GM23248 (cell line): ENCODE measurements around the gene RHBDL3. TPM values are rescaled to one million over a fixed set of nuclear protein-coding genes. Genes with fewer than 3 reads are reported as not detected.

Source experiments
- DNase-seq: peaks from one replicate; pipeline ENCODE4 v3.0.0-alpha.2; 2015
- H2AFZ ChIP-seq: fragments of 200-600 bp; sonication (generic); 2 replicates; pipeline ENCODE4 v1.6.1; 2016; ENCODE audit warnings: antibody characterized with exemption
- H3F3A ChIP-seq: fragments of 200-600 bp; sonication (generic); 2 replicates; pipeline ENCODE4 v1.6.1; 2016; ENCODE audit warnings: mild to moderate bottlenecking, antibody characterized with exemption, mixed run types; ENCODE audit not compliant: insufficient read depth
- H3K27ac ChIP-seq: fragments of 200-600 bp; sonication (generic); 2 replicates; pipeline ENCODE4 v1.5.1; 2016; ENCODE audit warnings: mild to moderate bottlenecking
- H3K27me3 ChIP-seq: fragments of 200-600 bp; sonication (generic); replicated peaks from 2 replicates; pipeline ENCODE4 v1.6.1; 2016; ENCODE audit warnings: mild to moderate bottlenecking; ENCODE audit not compliant: insufficient read depth
- H3K36me3 ChIP-seq: fragments of 200-600 bp; sonication (generic); 2 replicates; pipeline ENCODE4 v1.6.1; 2016; ENCODE audit warnings: low read depth, mild to moderate bottlenecking
- H3K4me1 ChIP-seq: fragments of 200-600 bp; sonication (generic); 2 replicates; pipeline ENCODE4 v1.6.1; 2016; ENCODE audit warnings: mild to moderate bottlenecking; ENCODE audit not compliant: insufficient read depth
- H3K4me2 ChIP-seq: fragments of 200-600 bp; sonication (generic); one replicate; pipeline ENCODE4 v1.6.1; 2016; ENCODE audit warnings: mild to moderate bottlenecking; ENCODE audit not compliant: unreplicated experiment
- H3K4me3 ChIP-seq: fragments of 200-600 bp; sonication (generic); 2 replicates; pipeline ENCODE4 v1.5.1; 2016; ENCODE audit warnings: mild to moderate bottlenecking
- H3K79me2 ChIP-seq: fragments of 200-600 bp; sonication (generic); 2 replicates; pipeline ENCODE4 v1.6.1; 2016; ENCODE audit warnings: mild to moderate bottlenecking; ENCODE audit not compliant: insufficient read depth
- H3K9ac ChIP-seq: fragments of 200-600 bp; sonication (generic); 2 replicates; pipeline ENCODE4 v1.6.1; 2016; ENCODE audit warnings: mild to moderate bottlenecking
- H3K9me2 ChIP-seq: fragments of 200-600 bp; sonication (generic); 2 replicates; pipeline ENCODE4 v1.6.1; 2016; ENCODE audit warnings: mixed run types, mild to moderate bottlenecking, moderate library complexity; ENCODE audit not compliant: insufficient read depth
- H3K9me3 ChIP-seq: fragments of 200-600 bp; sonication (generic); one replicate; pipeline ENCODE4 v1.6.1; 2017; ENCODE audit warnings: low read depth
- H4K20me1 ChIP-seq: fragments of 200-600 bp; sonication (generic); 2 replicates; pipeline ENCODE4 v1.6.0; 2016; ENCODE audit not compliant: insufficient read depth
- EZH2 ChIP-seq: fragments of 200-600 bp; sonication (generic); IDR thresholded peaks from 2 replicates; pipeline ENCODE4 v1.6.1; 2018; ENCODE audit warnings: antibody characterized with exemption, mild to moderate bottlenecking; ENCODE audit not compliant: insufficient read depth, poor library complexity, severe bottlenecking
- EZH2phosphoT487 ChIP-seq: fragments of 200-600 bp; sonication (generic); IDR thresholded peaks from 2 replicates; pipeline ENCODE4 v1.6.1; 2018; ENCODE audit warnings: antibody characterized with exemption, moderate library complexity, mild to moderate bottlenecking, low read depth; ENCODE audit not compliant: insufficient read depth
- WGBS, 2 experiments: methylation state at CpG; one replicate each; pipeline ENCODE4 v1.1.6; 2015 to 2017; ENCODE audit warnings: low lambda C conversion rate in 2 of 2, low coverage in 1 of 2; ENCODE audit errors: missing lambda C conversion rate in 2 of 2; 5-methylcytosine and 5-hydroxymethylcytosine counted together
- in situ Hi-C: fragments of 300-500 bp; cut with MboI; formaldehyde crosslinking; loops from 2 replicates; pipeline ENCODE4 v1.15.0; 2020
- polyA plus RNA-seq: library from polyadenylated mRNA; unstranded; fragments of >200 nt; fragmentation: Nextera tagmentation; extraction: Ambion mirVana; gene quantifications from 2 replicates; pipeline ENCODE4 v1.2.1, GENCODE V29; 2016
- total RNA-seq: library from RNA; depleted of rRNA; stranded (reverse); fragments of >200 nt; shearing (Covaris generic); gene quantifications from 2 replicates; pipeline ENCODE4 v1.2.3, GENCODE V29; 2014

The RHBDL3 gene
- total and polyA plus RNA-seq, 2 experiments from 2014 or later, result 0.09 to 0.11 TPM

- no peaks in the 10 kb centered on the region for H3K9me3 ChIP-seq
- H3F3A ChIP-seq, result no peaks in the 10 kb centered on the region
- WGBS, 2 experiments, result 95% methylated on average over 10 of the region's 10 CpGs
- no peak overlapping the region for H2AFZ ChIP-seq
- in situ Hi-C loops, result no loop called here
- no peak overlapping the region for H3K27ac ChIP-seq
- TF ChIP-seq EZH2phosphoT487, result no peak
- TF ChIP-seq EZH2, result no peak
- H3K4me3 ChIP-seq, result no peak overlapping the region
- H3K27me3 ChIP-seq, result no peaks in the 10 kb centered on the region
- H3K36me3 ChIP-seq, result no peaks in the 10 kb centered on the region
- no peaks in the 10 kb centered on the region for H4K20me1 ChIP-seq
- H3K9me2 ChIP-seq, result no peaks in the 10 kb centered on the region
- H3K79me2 ChIP-seq, result no peaks in the 10 kb centered on the region
- H3K4me2 ChIP-seq, result no peak overlapping the region
- no peak overlapping the region for H3K9ac ChIP-seq
- DNase-seq, result no peak
- H3K4me1 ChIP-seq, result no peaks in the 10 kb centered on the region
These were observed 57.4 kb downstream of the RHBDL3 start for GRCh38 chr17:32323046-32323445.

DNA sequence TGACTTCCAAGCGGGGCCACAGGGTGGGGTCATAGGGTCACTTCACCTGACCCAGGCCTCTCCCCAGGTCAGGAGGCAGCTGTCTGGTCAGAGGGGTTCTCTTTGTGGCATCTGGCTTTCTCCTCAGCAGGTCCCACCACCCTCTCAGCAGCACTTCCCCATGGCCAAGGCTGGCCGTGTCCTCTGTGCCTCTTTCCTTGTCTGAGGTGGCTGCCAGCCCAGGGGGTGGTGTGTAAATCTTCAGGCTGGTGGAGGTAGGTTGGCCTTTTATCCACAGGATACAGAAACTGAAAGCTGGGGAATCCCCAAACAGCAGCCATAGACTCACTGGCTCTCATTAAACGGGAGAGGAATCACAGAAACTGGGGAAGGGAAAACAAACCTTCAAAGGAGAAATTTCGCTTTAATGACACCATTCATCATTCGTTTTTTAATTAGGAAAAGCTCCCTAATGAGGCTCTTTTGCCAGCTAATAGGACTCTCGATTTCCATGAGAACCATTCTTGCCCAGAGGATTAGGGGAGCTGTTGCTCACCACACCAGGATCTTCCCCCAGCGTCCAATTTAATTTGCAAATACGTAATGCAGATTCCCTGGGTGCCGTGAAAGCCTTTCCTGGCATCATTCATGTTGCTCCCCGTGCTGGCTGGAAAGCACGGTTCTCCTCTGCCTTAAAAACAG lies 58.3 kb downstream of the RHBDL3 start:
- Histone ChIP-seq H3K9me2 (no peaks in the 10 kb centered on the region), H3K9me3 (no peaks in the 10 kb centered on the region), H4K20me1 (no peaks in the 10 kb centered on the region), H3K4me1 (no peaks in the 10 kb centered on the region), H2AFZ (peak overlapping the region; percentile 82), H3K4me3 (peak overlapping the region; percentile 53), H3K4me2 (peak overlapping the region; percentile 55), H3K27ac (no peak overlapping the region), H3K9ac (peak overlapping the region; percentile 33), H3F3A (no peaks in the 10 kb centered on the region), H3K36me3 (no peaks in the 10 kb centered on the region), H3K27me3 (no peaks in the 10 kb centered on the region), H3K79me2 (no peaks in the 10 kb centered on the region)
- no peak for TF ChIP-seq EZH2
- TF ChIP-seq EZH2phosphoT487, result no peak
- in situ Hi-C loops, result no loop called here
- DNase-seq, result peak; percentile 61
- 18% methylated on average over 11 of the region's 11 CpGs for whole genome bisulfite sequencing, 2 experiments

- WGBS, 2 experiments, result 95 to 96% methylated on average over 1 of the region's 1 CpG
These were observed 62.3 kb downstream of the RHBDL3 start for GRCh38 chr17:32327911-32328310.

GRCh38 chr17:32330147-32330546 lies 64.5 kb downstream of the RHBDL3 start:
- in situ Hi-C loops, result no loop called here
- H3K4me1 ChIP-seq, result peaks cover 9% of the 10 kb centered on the region; the same call in 1 of the 2 replicates
- no peak for TF ChIP-seq EZH2
- TF ChIP-seq EZH2phosphoT487, result no peak
- WGBS, 2 experiments, result 44 to 47% methylated on average over 3 of the region's 3 CpGs
- H3K79me2 ChIP-seq, result no peaks in the 10 kb centered on the region
- H2AFZ ChIP-seq, result no peak overlapping the region
- H3K9me2 ChIP-seq, result no peaks in the 10 kb centered on the region
- no peak overlapping the region for H3K4me3 ChIP-seq
- no peaks in the 10 kb centered on the region for H4K20me1 ChIP-seq
- no peaks in the 10 kb centered on the region for H3K9me3 ChIP-seq
- no peak overlapping the region for H3K27ac ChIP-seq
- H3F3A ChIP-seq, result peaks cover 13% of the 10 kb centered on the region; the same call in 1 of the 2 replicates
- H3K4me2 ChIP-seq, result no peak overlapping the region
- no peaks in the 10 kb centered on the region for H3K27me3 ChIP-seq
- peaks cover 5% of the 10 kb centered on the region; the same call in 1 of the 2 replicates for H3K36me3 ChIP-seq
- H3K9ac ChIP-seq, result no peak overlapping the region
- no peak for DNase-seq

More at GRCh38 chr17:32327911-32328310, 62.3 kb downstream of the RHBDL3 start:
- Histone ChIP-seq H2AFZ (no peak overlapping the region), H3K9me2 (no peaks in the 10 kb centered on the region), H3K27me3 (no peaks in the 10 kb centered on the region), H3K9me3 (no peaks in the 10 kb centered on the region), H3K4me2 (no peak overlapping the region), H3K27ac (no peak overlapping the region), H3K36me3 (no peaks in the 10 kb centered on the region; the same call in 1 of the 2 replicates), H3K4me1 (0 out of 2 replicates have a peak, but pooled peaks cover 5% of the 10 kb centered on the region), H3K79me2 (no peaks in the 10 kb centered on the region), H3K4me3 (no peak overlapping the region), H3K9ac (no peak overlapping the region), H3F3A (peaks cover 11% of the 10 kb centered on the region; the same call in 1 of the 2 replicates), H4K20me1 (no peaks in the 10 kb centered on the region)
- in situ Hi-C loops, result loop anchor here (5.0 kb wide), 1 partner anchor 76 kb away; no protein-coding TSS in a partner anchor
- DNase-seq, result no peak
- no peak for TF ChIP-seq EZH2phosphoT487
- TF ChIP-seq EZH2, result no peak
